IMR-90 (cell line): ENCODE data around the gene TBC1D22A.

Source experiments
- BHLHE40 ChIP-seq: fragments of 150-350 bp; IDR thresholded peaks from 2 replicates; pipeline ENCODE4 v1.6.1; 2016; ENCODE audit warnings: mild to moderate bottlenecking, low read depth, low read length
- CEBPB ChIP-seq: IDR thresholded peaks from 2 replicates; pipeline ENCODE4 v1.6.1; 2012; ENCODE audit warnings: low read depth, low read length, improper control_type of control experiment
- FOS ChIP-seq: fragments of 150-350 bp; IDR thresholded peaks from 2 replicates; pipeline ENCODE4 v1.6.1; 2016; ENCODE audit warnings: low read depth, low read length
- MAFK ChIP-seq: IDR thresholded peaks from 2 replicates; pipeline ENCODE4 v1.6.1; 2012; ENCODE audit warnings: low read depth, low read length, improper control_type of control experiment
- POLR2A ChIP-seq: IDR thresholded peaks from 2 replicates; pipeline ENCODE4 v1.6.1; 2012; ENCODE audit warnings: mild to moderate bottlenecking, low read depth, low read length
- RAD21 ChIP-seq: IDR thresholded peaks from 2 replicates; pipeline ENCODE4 v1.6.1; 2012; ENCODE audit warnings: low read length, improper control_type of control experiment
- RFX5 ChIP-seq: IDR thresholded peaks from 2 replicates; pipeline ENCODE4 v1.8.0; 2012; ENCODE audit warnings: low read depth, mild to moderate bottlenecking, low read length, moderate library complexity
- SMC3 ChIP-seq: fragments of 150-350 bp; IDR thresholded peaks from 2 replicates; pipeline ENCODE4 v1.6.1; 2016; ENCODE audit warnings: low read depth, mild to moderate bottlenecking, antibody characterized with exemption, low read length, moderate library complexity
- TF ChIP-seq, protein P1 (sequence below): fragments of 150-350 bp; IDR thresholded peaks from 2 replicates; pipeline ENCODE4 v1.6.1; 2016; ENCODE audit warnings: low read depth, mild to moderate bottlenecking, low read length, moderate library complexity, borderline replicate concordance
- TF ChIP-seq, protein P2 (sequence below): conservative IDR thresholded peaks from 2 replicates; pipeline ENCODE4 v1.5.1; 2012; ENCODE audit warnings: mild to moderate bottlenecking, low read depth, low read length, improper control_type of control experiment

- TF ChIP-seq, protein P1, sequence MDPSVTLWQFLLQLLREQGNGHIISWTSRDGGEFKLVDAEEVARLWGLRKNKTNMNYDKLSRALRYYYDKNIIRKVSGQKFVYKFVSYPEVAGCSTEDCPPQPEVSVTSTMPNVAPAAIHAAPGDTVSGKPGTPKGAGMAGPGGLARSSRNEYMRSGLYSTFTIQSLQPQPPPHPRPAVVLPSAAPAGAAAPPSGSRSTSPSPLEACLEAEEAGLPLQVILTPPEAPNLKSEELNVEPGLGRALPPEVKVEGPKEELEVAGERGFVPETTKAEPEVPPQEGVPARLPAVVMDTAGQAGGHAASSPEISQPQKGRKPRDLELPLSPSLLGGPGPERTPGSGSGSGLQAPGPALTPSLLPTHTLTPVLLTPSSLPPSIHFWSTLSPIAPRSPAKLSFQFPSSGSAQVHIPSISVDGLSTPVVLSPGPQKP: no peak
- TF ChIP-seq POLR2A (no peak), RAD21 (no peak), MAFK (no peak), SMC3 (no peak), CEBPB (no peak), BHLHE40 (no peak), FOS (no peak), RFX5 (no peak)
- TF ChIP-seq, protein P2, sequence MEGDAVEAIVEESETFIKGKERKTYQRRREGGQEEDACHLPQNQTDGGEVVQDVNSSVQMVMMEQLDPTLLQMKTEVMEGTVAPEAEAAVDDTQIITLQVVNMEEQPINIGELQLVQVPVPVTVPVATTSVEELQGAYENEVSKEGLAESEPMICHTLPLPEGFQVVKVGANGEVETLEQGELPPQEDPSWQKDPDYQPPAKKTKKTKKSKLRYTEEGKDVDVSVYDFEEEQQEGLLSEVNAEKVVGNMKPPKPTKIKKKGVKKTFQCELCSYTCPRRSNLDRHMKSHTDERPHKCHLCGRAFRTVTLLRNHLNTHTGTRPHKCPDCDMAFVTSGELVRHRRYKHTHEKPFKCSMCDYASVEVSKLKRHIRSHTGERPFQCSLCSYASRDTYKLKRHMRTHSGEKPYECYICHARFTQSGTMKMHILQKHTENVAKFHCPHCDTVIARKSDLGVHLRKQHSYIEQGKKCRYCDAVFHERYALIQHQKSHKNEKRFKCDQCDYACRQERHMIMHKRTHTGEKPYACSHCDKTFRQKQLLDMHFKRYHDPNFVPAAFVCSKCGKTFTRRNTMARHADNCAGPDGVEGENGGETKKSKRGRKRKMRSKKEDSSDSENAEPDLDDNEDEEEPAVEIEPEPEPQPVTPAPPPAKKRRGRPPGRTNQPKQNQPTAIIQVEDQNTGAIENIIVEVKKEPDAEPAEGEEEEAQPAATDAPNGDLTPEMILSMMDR: no peak
Observed at GRCh38 chr22:46908641-46909107, 146.2 kb downstream of the TBC1D22A start.
